Chondrocyte (in vitro differentiated cells): ENCODE data around the gene PLCB4. TPM values are rescaled to one million over a fixed set of nuclear protein-coding genes. Genes with fewer than 3 reads are reported as not detected.

Experiments
- DNase-seq: peaks from one replicate; pipeline ENCODE4 v3.0.0; 2021; ENCODE audit warnings: mixed read lengths, low spot score
- H3K27ac Mint-ChIP-seq: one replicate; pipeline ENCODE4 v1.8.0; 2021; ENCODE audit warnings: mild to moderate bottlenecking, moderate library complexity, mixed read lengths; ENCODE audit not compliant: unreplicated experiment
- H3K27me3 Mint-ChIP-seq: 2 replicates; pipeline ENCODE4 v1.8.0; 2021; ENCODE audit warnings: low read depth, mixed read lengths
- H3K36me3 Mint-ChIP-seq: 2 replicates; pipeline ENCODE4 v1.8.0; 2021; ENCODE audit warnings: low read depth, mixed read lengths
- H3K4me1 Mint-ChIP-seq: 2 replicates; pipeline ENCODE4 v1.8.0; 2021; ENCODE audit warnings: low read depth, mild to moderate bottlenecking, mixed read lengths
- H3K4me3 Mint-ChIP-seq: one replicate; pipeline ENCODE4 v1.8.0; 2021; ENCODE audit warnings: mild to moderate bottlenecking, moderate library complexity, mixed read lengths; ENCODE audit not compliant: unreplicated experiment
- H3K9me3 Mint-ChIP-seq: 2 replicates; pipeline ENCODE4 v1.8.0; 2021; ENCODE audit warnings: low read depth, mixed read lengths
- CTCF ChIP-seq: fragments of 200-600 bp; sonication (generic); IDR thresholded peaks from 2 replicates; pipeline ENCODE4 v1.5.0; 2021; ENCODE audit warnings: antibody characterized with exemption, mild to moderate bottlenecking, moderate library complexity
- total RNA-seq: library from RNA; stranded (reverse); gene quantifications from 3 replicates; pipeline ENCODE4 v1.2.1, GENCODE V29; 2021

Gene PLCB4
- total RNA-seq, 1 donor from 2014 or later: 13.3 TPM

- DNase-seq: no peak
- peaks cover 8% of the 10 kb centered on the region for H3K36me3 Mint-ChIP-seq
- TF ChIP-seq CTCF: no peak
- no peaks in the 10 kb centered on the region for H3K27me3 Mint-ChIP-seq
- H3K4me3 Mint-ChIP-seq: no peak overlapping the region
- peaks cover 3% of the 10 kb centered on the region for H3K9me3 Mint-ChIP-seq
- peaks cover 18% of the 10 kb centered on the region for H3K4me1 Mint-ChIP-seq
- H3K27ac Mint-ChIP-seq: no peak overlapping the region
Measured at GRCh38 chr20:9389346-9389745, 320.5 kb downstream of the PLCB4 start.

- H3K36me3 Mint-ChIP-seq: peaks cover 8% of the 10 kb centered on the region
- no peak overlapping the region for H3K27ac Mint-ChIP-seq
- no peak for TF ChIP-seq CTCF
- no peaks in the 10 kb centered on the region for H3K27me3 Mint-ChIP-seq
- H3K4me1 Mint-ChIP-seq: peaks cover 18% of the 10 kb centered on the region
- H3K9me3 Mint-ChIP-seq: no peaks in the 10 kb centered on the region
- no peak overlapping the region for H3K4me3 Mint-ChIP-seq
- no peak for DNase-seq
Measured at GRCh38 chr20:9390441-9390840, 321.6 kb downstream of the PLCB4 start.

GRCh38 chr20:9392892-9393857 lies 324.3 kb downstream of the PLCB4 start:
- TF ChIP-seq CTCF: peak; percentile 92
- H3K9me3 Mint-ChIP-seq: no peaks in the 10 kb centered on the region
- H3K4me3 Mint-ChIP-seq: no peak overlapping the region
- no peak for DNase-seq
- H3K27me3 Mint-ChIP-seq: no peaks in the 10 kb centered on the region
- peaks cover 18% of the 10 kb centered on the region for H3K4me1 Mint-ChIP-seq
- no peak overlapping the region for H3K27ac Mint-ChIP-seq
- H3K36me3 Mint-ChIP-seq: peaks cover 8% of the 10 kb centered on the region

- DNase-seq: no peak
- no peaks in the 10 kb centered on the region for H3K9me3 Mint-ChIP-seq
- no peaks in the 10 kb centered on the region for H3K27me3 Mint-ChIP-seq
- TF ChIP-seq CTCF: no peak
- H3K4me1 Mint-ChIP-seq: peaks cover 19% of the 10 kb centered on the region
- H3K36me3 Mint-ChIP-seq: peaks cover 6% of the 10 kb centered on the region
- no peak overlapping the region for H3K27ac Mint-ChIP-seq
- H3K4me3 Mint-ChIP-seq: no peak overlapping the region
Measured at GRCh38 chr20:9395971-9396370, 327.1 kb downstream of the PLCB4 start.

- DNase-seq: no peak
- Mint-ChIP-seq H3K4me3 (no peak overlapping the region), H3K36me3 (peaks cover 3% of the 10 kb centered on the region), H3K4me1 (peaks cover 19% of the 10 kb centered on the region), H3K27ac (no peak overlapping the region), H3K9me3 (no peaks in the 10 kb centered on the region), H3K27me3 (no peaks in the 10 kb centered on the region)
- no peak for TF ChIP-seq CTCF
Measured at GRCh38 chr20:9397928-9398327, 329.0 kb downstream of the PLCB4 start.
